Epidermal melanocyte (primary cell): ENCODE results near the gene TNFRSF1B.

Experiments used
- DNase-seq: peaks from one replicate; pipeline ENCODE4 v3.0.0; 2011; ENCODE audit warnings: low spot score; ENCODE audit not compliant: insufficient read length

TNFRSF1B gene

GRCh38 chr1:12174924-12175810, 8.4 kb downstream of the TNFRSF1B start:
- DNase-seq, result no peak

GRCh38 chr1:12176298-12177118, 9.7 kb downstream of the TNFRSF1B start:
- DNase-seq, result no peak

GRCh38 chr1:12177156-12177998, 10.6 kb downstream of the TNFRSF1B start:
- DNase-seq, result no peak

- no peak for DNase-seq
Measured at GRCh38 chr1:12177999-12178441, 11.2 kb downstream of the TNFRSF1B start.

- DNase-seq, result no peak
Measured at GRCh38 chr1:12178511-12178910, 11.7 kb downstream of the TNFRSF1B start.

GRCh38 chr1:12179111-12179519, 12.3 kb downstream of the TNFRSF1B start:
- DNase-seq, result no peak

GRCh38 chr1:12179676-12180075, 12.9 kb downstream of the TNFRSF1B start:
- no peak for DNase-seq

- DNase-seq, result no peak
Measured at GRCh38 chr1:12180315-12180714, 13.5 kb downstream of the TNFRSF1B start.

GRCh38 chr1:12180903-12181302, 14.1 kb downstream of the TNFRSF1B start:
- no peak for DNase-seq

- DNase-seq, result no peak
Measured at GRCh38 chr1:12181568-12181967, 14.8 kb downstream of the TNFRSF1B start.

- DNase-seq, result no peak
Measured at GRCh38 chr1:12182410-12182984, 15.7 kb downstream of the TNFRSF1B start.

GRCh38 chr1:12183095-12183794, 16.5 kb downstream of the TNFRSF1B start:
- DNase-seq, result no peak

- no peak for DNase-seq
Measured at GRCh38 chr1:12184008-12184681, 17.4 kb downstream of the TNFRSF1B start.

- DNase-seq, result no peak
Measured at GRCh38 chr1:12185036-12185917, 18.5 kb downstream of the TNFRSF1B start.

GRCh38 chr1:12185918-12186678, 19.3 kb downstream of the TNFRSF1B start:
- DNase-seq, result no peak

GRCh38 chr1:12186679-12186985, 19.8 kb downstream of the TNFRSF1B start:
- no peak for DNase-seq

- peak; percentile 80 for DNase-seq
Measured at GRCh38 chr1:12188115-12188514, 21.3 kb downstream of the TNFRSF1B start.

- no peak for DNase-seq
Measured at GRCh38 chr1:12188657-12189327, 22.0 kb downstream of the TNFRSF1B start.
